Omental fat pad (tissue), 4 donors: ENCODE measurements around the gene KCNIP4. TPM values are rescaled to one million over a fixed set of nuclear protein-coding genes. Genes with fewer than 3 reads are reported as not detected.

Experiments used
- ATAC-seq: fragments of 150-250 bp; one replicate; pipeline ENCODE4 v1.9.1; 2016; ENCODE audit warnings: mild to moderate bottlenecking, moderate library complexity; ENCODE audit not compliant: low FRiP score
- DNase-seq: peaks from one replicate; pipeline ENCODE4 v3.0.0-alpha.2; 2019; ENCODE audit warnings: low spot score
- total RNA-seq, 4 donors: library from RNA; depleted of rRNA; stranded (reverse); fragments of >200 nt; gene quantifications; one replicate each; pipeline ENCODE4 v1.1.0, GENCODE V29; 2016
- TF ChIP-seq, protein P1 (sequence below), 3 donors: fragments of 450-650 bp; IDR thresholded peaks; one replicate each; pipeline ENCODE4 v1.5.1; 2016 to 2017; ENCODE audit warnings: antibody characterized with exemption in 3 of 3, mild to moderate bottlenecking in 3 of 3, moderate library complexity in 2 of 3

KCNIP4 gene
- total RNA-seq, 4 donors from 2014 or later, result 0.37 TPM; not detected in 3

DNA sequence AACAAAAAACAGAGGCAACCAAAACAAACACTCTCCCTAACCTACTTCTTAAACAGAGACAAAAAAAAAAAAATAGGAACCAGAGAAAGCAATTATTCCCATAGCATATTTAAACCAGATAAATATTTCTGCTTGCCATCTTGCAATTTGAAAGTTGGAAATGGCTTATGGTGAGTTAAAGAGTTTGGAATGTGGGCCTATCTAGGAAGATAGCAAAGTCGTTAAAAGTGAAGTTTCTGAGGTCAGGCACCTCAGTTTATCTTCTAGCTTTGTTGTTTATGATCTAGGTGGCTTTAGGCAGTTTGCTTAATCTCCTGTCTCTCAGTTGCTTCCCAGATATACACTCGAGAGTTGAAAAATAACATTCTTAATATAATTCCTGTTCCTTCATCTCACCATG is 284.2 kb downstream of the KCNIP4 start:
- DNase-seq (no peak), ATAC-seq (no peak)
- TF ChIP-seq, protein P1, sequence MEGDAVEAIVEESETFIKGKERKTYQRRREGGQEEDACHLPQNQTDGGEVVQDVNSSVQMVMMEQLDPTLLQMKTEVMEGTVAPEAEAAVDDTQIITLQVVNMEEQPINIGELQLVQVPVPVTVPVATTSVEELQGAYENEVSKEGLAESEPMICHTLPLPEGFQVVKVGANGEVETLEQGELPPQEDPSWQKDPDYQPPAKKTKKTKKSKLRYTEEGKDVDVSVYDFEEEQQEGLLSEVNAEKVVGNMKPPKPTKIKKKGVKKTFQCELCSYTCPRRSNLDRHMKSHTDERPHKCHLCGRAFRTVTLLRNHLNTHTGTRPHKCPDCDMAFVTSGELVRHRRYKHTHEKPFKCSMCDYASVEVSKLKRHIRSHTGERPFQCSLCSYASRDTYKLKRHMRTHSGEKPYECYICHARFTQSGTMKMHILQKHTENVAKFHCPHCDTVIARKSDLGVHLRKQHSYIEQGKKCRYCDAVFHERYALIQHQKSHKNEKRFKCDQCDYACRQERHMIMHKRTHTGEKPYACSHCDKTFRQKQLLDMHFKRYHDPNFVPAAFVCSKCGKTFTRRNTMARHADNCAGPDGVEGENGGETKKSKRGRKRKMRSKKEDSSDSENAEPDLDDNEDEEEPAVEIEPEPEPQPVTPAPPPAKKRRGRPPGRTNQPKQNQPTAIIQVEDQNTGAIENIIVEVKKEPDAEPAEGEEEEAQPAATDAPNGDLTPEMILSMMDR (IDR thresholded peaks at IDR 0.05), result no peak

DNA sequence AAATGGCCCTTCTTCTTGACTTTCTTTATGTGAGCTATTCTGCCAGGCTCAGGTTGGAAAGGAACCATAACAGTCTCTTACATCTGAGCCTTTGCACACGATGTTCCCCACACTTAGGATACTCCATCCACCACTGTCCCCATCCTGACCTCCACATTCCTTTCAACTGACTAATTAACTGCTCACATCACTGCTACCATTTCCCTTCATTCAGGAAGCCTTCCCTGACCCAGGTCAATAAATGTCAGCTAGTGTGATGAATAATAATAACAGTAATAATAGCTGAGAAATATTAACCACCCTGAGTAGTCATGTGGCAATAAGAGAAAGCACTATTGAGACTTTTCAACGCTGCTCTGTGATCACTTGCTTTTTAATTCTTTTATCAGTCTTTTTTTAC is 291.7 kb downstream of the KCNIP4 start:
- ATAC-seq, result peak; percentile 71
- no peak for DNase-seq
- TF ChIP-seq, protein P1 (IDR thresholded peaks at IDR 0.05), result no peak

DNA sequence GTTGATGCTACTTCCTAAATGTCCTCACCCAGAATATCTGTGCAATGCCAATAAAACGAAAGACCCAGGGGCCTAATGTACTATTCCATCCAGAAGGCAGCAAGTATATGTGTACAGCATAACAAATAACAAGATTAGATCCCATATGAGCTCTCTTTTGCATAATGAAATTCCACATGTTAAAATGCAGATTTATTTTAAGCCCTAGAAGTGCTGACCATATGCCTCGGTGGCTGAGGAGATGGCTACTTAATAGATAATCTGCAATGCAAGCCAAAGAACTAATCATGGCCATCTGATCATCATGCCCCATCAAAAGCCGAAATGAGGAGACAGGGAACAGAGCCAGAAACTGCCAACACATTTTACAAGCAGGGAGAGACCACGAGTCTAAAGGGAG is 293.5 kb downstream of the KCNIP4 start:
- TF ChIP-seq, protein P1 (IDR thresholded peaks at IDR 0.05), result no peak
- DNase-seq (no peak), ATAC-seq (no peak)

DNA sequence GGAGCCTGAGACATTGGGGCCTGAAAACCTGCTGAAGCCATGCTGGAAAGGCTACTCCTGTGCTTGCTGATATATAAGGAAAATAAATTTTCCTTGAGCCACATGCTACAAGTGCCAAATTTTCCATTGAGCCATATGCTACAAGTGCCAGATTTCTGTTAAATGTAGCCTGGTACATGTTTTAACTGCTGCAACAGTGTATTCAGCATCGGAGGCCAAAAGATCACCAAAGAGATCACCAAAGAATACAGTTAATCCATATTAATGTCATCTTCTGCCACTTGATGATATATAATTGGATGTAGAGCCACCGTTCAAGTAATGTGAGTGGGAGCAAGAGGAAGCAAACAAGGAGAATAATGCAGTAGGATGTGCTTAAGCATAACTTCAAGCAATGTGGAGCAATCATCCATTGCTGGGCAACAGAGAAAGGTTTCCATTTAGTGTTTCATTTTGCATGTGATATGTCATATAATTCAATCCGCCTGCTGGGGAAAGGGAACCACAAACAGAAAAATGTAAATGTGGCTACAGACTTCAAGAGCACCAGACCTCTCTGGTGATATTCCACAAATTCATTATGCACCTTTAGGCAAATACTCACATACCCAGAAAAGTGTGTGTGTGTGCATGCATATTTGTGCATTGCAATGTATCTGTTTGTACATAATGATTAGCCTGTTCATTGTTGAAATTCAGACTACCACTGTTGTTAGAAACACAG is 295.9 kb downstream of the KCNIP4 start:
- TF ChIP-seq, protein P1 (IDR thresholded peaks at IDR 0.05), result no peak
- DNase-seq (no peak), ATAC-seq (no peak)

GRCh38 chr4:21649391-21650090 is 299.0 kb downstream of the KCNIP4 start:
- TF ChIP-seq, protein P1 (IDR thresholded peaks at IDR 0.05), result no peak
- no peak for DNase-seq
- no peak for ATAC-seq

DNA sequence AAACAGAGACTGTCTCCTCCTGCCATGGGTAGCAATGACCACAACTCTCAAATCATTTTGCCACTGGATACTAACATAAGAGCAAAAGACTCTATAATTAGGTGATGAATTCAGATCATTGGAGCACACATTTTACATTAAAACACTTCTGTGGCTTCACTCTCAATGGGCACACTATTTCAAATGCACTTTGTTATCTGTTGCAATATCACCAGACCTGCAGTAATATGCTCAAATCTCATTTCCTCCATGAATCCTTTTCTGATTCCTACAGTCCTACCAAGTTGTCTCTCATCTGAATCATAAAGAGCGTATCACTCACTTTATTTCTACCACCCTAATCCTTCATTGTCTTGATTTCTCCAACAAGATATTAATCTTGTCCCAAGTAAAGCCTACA is 302.8 kb downstream of the KCNIP4 start:
- DNase-seq, result no peak
- ATAC-seq, result no peak
- TF ChIP-seq, protein P1 (IDR thresholded peaks at IDR 0.05), result no peak

- TF ChIP-seq, protein P1 (IDR thresholded peaks at IDR 0.05), result no peak
- ATAC-seq (no peak), DNase-seq (no peak)
Observed at GRCh38 chr4:21641696-21642095, 306.9 kb downstream of the KCNIP4 start.
